ENCODE results near the gene ZNF652.

The ZNF652 gene

GRCh38 chr17:49259663-49260010, 102.4 kb downstream of the ZNF652 start:
- DNase-seq = no peak

- DNase-seq = no peak
Observed at GRCh38 chr17:49258394-49258793, 103.7 kb downstream of the ZNF652 start.

GRCh38 chr17:49255125-49255524, 106.9 kb downstream of the ZNF652 start:
- DNase-seq = no peak

- no peak for DNase-seq
Observed at GRCh38 chr17:49254066-49254465, 108.0 kb downstream of the ZNF652 start.

- no peak for DNase-seq
Observed at GRCh38 chr17:49252148-49252695, 109.8 kb downstream of the ZNF652 start.

- DNase-seq = no peak
Observed at GRCh38 chr17:49249890-49250522, 112.0 kb downstream of the ZNF652 start.

GRCh38 chr17:49249292-49249794, 112.7 kb downstream of the ZNF652 start:
- DNase-seq = no peak

- no peak for DNase-seq
Observed at GRCh38 chr17:49247944-49248343, 114.1 kb downstream of the ZNF652 start.

GRCh38 chr17:49244839-49245238, 117.2 kb downstream of the ZNF652 start:
- DNase-seq = no peak
